HG03175 (cell line): ENCODE data around the gene ABI3BP.
A peak's percentile ranks its signal among the peaks of the same experiment; 100 is the strongest.

ENCODE experiments used
- ATAC-seq: cut with Tn5 transposase; IDR thresholded peaks from one replicate; pipeline ENCODE4 v1.9.1; 2021; ENCODE audit warnings: mild to moderate bottlenecking, moderate library complexity; ENCODE audit not compliant: unreplicated experiment

ABI3BP gene

GRCh38 chr3:100776746-100777145 is 216.5 kb downstream of the ABI3BP start:
- ATAC-seq, result no peak

DNA sequence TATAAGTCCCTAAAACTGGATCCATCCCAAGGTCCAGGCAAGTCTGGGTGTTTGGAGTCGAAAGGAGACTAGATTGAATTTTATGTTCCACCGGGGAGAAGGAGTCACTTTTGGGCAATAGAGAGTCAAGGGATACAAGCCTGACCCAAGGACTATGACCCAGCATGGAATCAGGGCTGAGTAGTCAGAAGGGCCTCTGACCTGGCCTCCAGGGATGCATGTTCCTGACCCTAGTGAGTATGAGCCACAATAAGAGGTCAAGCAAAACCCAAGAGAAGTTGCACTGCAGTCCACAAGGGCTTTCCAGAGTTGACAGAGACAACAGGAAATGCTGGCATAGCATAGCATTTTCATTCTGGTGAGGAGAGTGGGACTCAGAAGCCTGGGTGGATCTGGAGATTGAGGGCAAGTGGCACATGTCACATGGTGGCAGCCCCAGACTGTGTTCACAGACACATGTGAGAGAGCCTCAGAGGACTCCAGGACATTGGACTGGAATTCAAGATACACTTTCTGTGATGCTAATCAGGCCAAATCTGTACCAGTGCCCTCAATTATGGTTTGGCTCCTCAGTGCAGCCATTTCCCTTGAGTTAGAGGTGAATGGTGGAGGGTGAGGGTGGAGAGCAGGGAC is 217.0 kb downstream of the ABI3BP start:
- no peak for ATAC-seq

DNA sequence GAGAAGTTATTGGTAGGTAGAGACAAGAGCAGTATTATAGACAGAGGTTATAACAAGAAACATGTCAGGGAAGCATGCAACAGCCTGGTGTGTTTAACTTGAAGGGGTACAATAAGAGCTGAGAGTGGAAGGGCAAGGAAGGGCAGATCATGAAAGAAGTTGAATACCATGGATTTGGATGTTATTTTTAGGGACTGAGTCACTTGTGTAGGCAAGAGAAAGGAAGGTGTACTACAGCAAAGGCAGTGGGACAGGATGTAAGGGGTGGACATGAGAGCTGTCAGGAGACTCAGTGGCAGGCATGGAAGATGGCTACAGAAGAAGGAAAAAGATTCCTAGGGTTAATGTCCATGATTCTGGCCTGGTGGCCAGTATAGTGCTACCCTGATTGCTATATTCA is 217.6 kb downstream of the ABI3BP start:
- ATAC-seq, result no peak

- no peak for ATAC-seq
Measured at GRCh38 chr3:100775226-100775625, 218.0 kb downstream of the ABI3BP start.

DNA sequence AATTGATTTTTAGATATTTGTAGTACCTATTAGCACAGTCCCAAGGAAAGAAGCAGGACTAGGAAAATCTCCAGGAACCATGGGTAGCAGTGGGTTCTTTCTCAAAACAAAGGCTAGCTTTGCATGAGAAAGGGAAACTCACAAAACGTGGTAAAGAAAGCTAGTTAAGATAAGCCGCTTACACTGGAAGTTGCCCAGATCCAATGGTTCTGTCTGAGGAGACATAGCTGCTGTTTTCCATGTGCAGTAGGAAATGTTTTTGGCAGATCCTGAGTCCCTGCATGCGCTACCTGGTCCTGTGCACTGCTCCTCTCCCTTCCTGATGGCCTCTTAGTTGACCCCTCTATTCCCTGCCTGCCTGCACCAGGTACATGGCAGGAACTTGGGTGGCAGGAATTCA is 223.5 kb downstream of the ABI3BP start:
- no peak for ATAC-seq

GRCh38 chr3:100766069-100766468 is 227.2 kb downstream of the ABI3BP start:
- ATAC-seq, result no peak

- ATAC-seq, result no peak
Measured at GRCh38 chr3:100765437-100765975, 227.7 kb downstream of the ABI3BP start.

GRCh38 chr3:100761951-100762350 is 231.3 kb downstream of the ABI3BP start:
- no peak for ATAC-seq

GRCh38 chr3:100761211-100761942 is 231.8 kb downstream of the ABI3BP start:
- ATAC-seq, result peak; percentile 69

DNA sequence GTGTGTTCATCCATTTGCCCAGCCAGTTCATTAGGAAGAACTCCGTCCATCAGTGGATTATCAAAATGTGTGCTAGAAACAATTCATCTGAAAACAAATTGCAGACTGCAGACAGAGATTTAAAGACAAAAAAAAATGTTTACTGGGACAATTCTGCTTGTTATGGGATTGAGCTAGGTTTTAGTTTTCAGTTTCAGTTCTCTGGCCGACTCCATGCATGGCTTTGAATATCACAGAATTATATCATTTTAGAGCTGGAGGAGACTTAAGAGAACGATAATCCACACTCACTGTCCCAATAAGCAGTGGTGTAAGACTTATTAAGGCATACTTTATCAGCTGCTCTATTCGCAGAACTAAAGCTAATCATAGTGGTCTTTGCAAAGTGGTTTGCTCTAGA is 232.8 kb downstream of the ABI3BP start:
- no peak for ATAC-seq

DNA sequence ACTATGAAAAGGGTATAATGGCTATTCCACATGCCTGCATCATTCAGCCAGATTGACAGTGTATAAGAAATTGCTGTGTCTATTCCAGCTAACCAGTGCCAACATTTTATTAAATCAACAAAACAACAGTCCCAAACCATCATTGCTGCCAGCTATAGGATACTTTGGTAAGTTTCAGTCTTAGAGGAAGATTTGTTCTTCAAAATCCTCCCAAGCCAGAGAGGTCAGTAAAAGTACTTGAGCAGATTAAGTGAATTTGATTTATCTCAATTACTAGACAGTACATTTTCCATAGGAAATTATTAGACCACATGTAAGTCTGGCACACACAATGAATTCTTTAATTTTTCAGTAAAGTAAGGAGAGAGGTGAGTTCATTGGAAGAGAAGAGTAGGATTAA is 233.3 kb downstream of the ABI3BP start:
- ATAC-seq, result no peak

GRCh38 chr3:100759159-100759558 is 234.1 kb downstream of the ABI3BP start:
- no peak for ATAC-seq

DNA sequence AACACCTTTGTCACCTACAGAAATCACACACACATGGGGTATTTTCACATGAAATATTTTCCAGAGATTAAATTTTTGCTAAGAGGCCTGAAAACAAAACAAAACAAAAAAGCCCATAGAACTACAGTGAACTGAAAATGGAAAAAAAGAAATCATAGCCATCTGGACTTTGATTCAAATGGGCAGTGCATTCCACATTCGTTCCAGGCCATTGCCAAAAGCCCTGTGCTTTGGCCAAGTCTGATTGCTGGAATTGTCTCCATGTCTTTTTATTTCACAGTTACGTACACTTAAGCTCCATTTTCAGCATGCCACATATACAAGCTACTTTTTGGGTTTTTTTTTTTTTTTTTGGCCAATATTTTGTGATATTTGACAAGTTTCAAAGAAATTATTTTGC is 236.8 kb downstream of the ABI3BP start:
- no peak for ATAC-seq

DNA sequence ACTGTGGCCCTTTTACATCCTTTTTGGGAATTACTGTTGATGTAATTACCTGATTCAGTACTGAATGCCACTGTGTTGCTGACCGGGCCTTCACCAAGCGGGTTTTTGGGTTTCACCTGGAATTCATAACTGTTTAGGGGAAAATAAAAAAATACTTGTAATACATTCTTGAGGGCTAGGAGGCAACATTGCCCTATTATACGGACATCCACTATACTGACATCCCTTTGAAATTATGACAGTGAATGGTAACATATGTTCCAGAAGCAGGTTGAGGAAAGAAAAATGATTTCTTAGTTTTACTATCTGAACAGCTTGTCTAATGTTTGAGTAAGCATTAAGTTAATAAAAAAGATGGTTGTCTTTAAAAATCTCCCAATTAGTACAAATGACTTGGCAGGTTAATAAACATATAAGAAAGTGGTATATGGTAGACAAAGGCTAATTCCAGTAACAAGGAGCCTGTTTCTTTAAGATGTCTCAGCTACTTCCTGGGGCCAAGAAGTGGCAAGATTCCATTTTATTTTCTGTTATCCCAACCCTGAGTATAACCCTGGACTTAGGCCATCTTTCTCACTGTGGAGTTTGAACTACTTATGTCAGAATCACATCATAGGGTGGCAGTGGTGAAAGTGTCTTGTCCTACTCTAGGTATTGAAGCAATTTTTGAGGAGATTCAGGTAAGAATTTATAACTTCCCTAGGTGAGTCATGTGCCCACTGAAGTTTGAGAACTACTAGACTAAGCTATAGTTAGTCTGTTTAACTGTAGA is 238.5 kb downstream of the ABI3BP start:
- no peak for ATAC-seq

GRCh38 chr3:100753846-100754245 is 239.4 kb downstream of the ABI3BP start:
- no peak for ATAC-seq

DNA sequence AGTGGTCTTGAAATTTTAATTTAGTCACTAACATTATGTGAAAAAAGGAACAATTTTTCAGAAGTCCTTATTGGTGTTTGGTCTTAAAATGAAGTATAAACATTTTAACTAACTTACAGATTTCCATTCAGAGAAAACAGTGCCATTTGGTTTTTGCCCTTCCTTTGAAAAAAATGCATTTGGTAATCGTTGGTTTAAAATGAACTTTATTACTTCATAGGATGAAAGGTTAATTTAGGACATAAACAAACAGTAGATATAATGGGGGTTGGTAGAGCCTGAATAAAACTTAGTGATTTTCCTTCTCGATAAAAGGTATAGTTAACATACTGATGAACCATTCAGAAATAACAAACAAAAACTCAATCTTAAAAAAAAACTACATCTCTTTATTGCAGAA is 244.3 kb downstream of the ABI3BP start:
- no peak for ATAC-seq

DNA sequence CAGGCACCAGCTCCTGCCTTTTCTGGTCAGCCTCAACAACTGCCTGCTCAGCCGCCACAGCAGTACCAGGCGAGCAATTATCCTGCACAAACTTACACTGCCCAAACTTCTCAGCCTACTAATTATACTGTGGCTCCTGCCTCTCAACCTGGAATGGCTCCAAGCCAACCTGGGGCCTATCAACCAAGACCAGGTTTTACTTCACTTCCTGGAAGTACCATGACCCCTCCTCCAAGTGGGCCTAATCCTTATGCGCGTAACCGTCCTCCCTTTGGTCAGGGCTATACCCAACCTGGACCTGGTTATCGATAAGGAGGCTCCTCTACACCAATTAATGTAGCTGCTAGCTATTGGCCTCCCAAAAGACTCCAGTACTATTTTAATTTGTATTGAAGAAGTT is 245.0 kb downstream of the ABI3BP start:
- no peak for ATAC-seq

GRCh38 chr3:100746092-100746491 is 247.1 kb downstream of the ABI3BP start:
- ATAC-seq, result no peak

DNA sequence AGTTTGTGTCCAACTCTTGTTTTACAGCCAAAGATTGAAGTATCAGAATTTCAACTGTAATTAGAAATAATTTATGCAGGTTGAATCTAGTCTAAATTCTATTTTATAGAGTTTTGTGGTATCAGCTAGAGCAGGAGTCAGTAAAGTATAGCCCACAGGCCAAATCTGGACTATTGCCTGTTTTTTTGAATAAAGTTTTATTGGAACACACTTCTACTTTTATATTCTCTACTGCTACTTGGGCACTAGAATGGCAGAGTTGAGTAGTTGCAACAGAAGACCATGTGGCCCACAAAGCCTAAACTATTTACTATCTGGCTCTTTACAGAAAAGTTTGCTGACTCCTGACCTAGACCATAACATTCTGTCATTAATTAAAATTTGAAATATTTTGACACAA is 247.6 kb downstream of the ABI3BP start:
- ATAC-seq, result no peak

DNA sequence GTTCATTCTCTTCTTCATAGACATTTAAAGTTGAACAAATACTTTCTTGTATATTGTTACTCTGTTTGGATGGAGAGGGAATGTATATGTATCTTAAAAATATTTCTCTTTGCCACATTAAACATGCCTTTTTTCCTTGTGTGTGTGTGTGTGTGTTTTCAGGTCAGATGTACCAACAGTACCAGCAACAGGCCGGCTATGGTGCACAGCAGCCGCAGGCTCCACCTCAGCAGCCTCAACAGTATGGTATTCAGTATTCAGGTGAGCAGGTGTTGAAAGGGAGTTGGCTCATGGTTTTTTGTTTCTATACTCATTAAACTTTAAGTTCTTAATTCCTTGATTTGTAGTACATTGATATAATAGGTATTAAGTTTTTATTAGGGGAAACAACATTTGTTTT is 248.6 kb downstream of the ABI3BP start:
- no peak for ATAC-seq

GRCh38 chr3:100743535-100743934 is 249.7 kb downstream of the ABI3BP start:
- ATAC-seq, result no peak

DNA sequence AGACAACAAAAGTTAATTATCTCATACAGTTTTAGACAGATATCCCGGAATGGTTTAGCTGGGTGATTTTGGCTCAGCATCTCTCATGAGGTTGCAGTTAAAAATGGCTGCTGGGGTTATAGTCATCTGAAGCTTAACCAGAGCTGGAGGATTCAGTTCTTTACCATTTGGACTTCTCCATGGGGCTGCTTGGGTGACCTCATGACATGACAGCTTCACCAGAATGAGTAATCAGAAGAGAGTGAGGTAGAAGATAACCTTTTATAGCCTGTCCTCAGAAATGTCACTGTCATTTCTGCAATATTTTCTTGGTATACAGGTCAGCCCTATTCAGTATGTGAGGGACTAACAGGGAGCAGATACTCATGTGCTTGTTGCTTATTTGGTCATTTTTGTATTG is 253.0 kb downstream of the ABI3BP start:
- no peak for ATAC-seq
